ENCODE data around the gene KRT7.
"Not testable (repeated sequence)": the region's sequence is repeated elsewhere in the genome, so short reads cannot be mapped to it uniquely, and the experiment has no call there.

KRT7 gene

GRCh38 chr12:52229836-52230343 lies 3.2 kb upstream of the KRT7 start:
- no peak for DNase-seq (ENCODE audit: low read depth)

GRCh38 chr12:52230364-52231281 lies 2.4 kb upstream of the KRT7 start:
- DNase-seq (ENCODE audit: low read depth) = peak; percentile 72

- no peak for DNase-seq (ENCODE audit: low read depth)
These were observed 1.5 kb upstream of the KRT7 start for GRCh38 chr12:52231305-52232202.

- no peak for DNase-seq (ENCODE audit: low read depth)
These were observed 805 bp upstream of the KRT7 start for GRCh38 chr12:52232203-52232673.

- no peak for DNase-seq (ENCODE audit: low read depth)
These were observed 592 bp downstream of the KRT7 start for GRCh38 chr12:52233462-52234207.

GRCh38 chr12:52234223-52234810 lies 1.3 kb downstream of the KRT7 start:
- no peak for DNase-seq (ENCODE audit: low read depth)

GRCh38 chr12:52235001-52235764 lies 2.1 kb downstream of the KRT7 start:
- no peak for DNase-seq (ENCODE audit: low read depth)

- DNase-seq (ENCODE audit: low read depth) = no peak
These were observed 2.8 kb downstream of the KRT7 start for GRCh38 chr12:52235822-52236361.

- DNase-seq (ENCODE audit: low read depth) = no peak
These were observed 3.5 kb downstream of the KRT7 start for GRCh38 chr12:52236386-52237050.

GRCh38 chr12:52238207-52238840 lies 5.3 kb downstream of the KRT7 start:
- no peak for DNase-seq (ENCODE audit: low read depth)

GRCh38 chr12:52238916-52239646 lies 6.0 kb downstream of the KRT7 start:
- DNase-seq (ENCODE audit: low read depth) = no peak

- DNase-seq (ENCODE audit: low read depth) = no peak
These were observed 6.7 kb downstream of the KRT7 start for GRCh38 chr12:52239767-52240166.

- DNase-seq (ENCODE audit: low read depth) = not testable (repeated sequence)
These were observed 7.2 kb downstream of the KRT7 start for GRCh38 chr12:52240247-52240646.

GRCh38 chr12:52241205-52241842 lies 8.3 kb downstream of the KRT7 start:
- no peak for DNase-seq (ENCODE audit: low read depth)

GRCh38 chr12:52242442-52243258 lies 9.6 kb downstream of the KRT7 start:
- DNase-seq (ENCODE audit: low read depth) = no peak

- no peak for DNase-seq (ENCODE audit: low read depth)
These were observed 10.3 kb downstream of the KRT7 start for GRCh38 chr12:52243259-52243855.

Data from non-pigmented ciliary epithelial cell (primary cell).